Measurements from ENCODE around the gene CABLES1.

The CABLES1 gene

GRCh38 chr18:23171581-23172156 is 36.4 kb downstream of the CABLES1 start:
- DNase-seq: no peak

GRCh38 chr18:23172591-23173380 is 37.5 kb downstream of the CABLES1 start:
- DNase-seq: no peak

GRCh38 chr18:23173912-23174311 is 38.6 kb downstream of the CABLES1 start:
- DNase-seq: no peak

- DNase-seq: no peak
Measured at GRCh38 chr18:23176701-23177432, 41.6 kb downstream of the CABLES1 start.

- no peak for DNase-seq
Measured at GRCh38 chr18:23177433-23178072, 42.3 kb downstream of the CABLES1 start.

- DNase-seq: no peak
Measured at GRCh38 chr18:23178201-23178600, 42.9 kb downstream of the CABLES1 start.

- no peak for DNase-seq
Measured at GRCh38 chr18:23178661-23179081, 43.4 kb downstream of the CABLES1 start.

GRCh38 chr18:23179416-23179815 is 44.1 kb downstream of the CABLES1 start:
- DNase-seq: no peak

- no peak for DNase-seq
Measured at GRCh38 chr18:23181547-23181946, 46.3 kb downstream of the CABLES1 start.

GRCh38 chr18:23182606-23183005 is 47.3 kb downstream of the CABLES1 start:
- DNase-seq: no peak

- no peak for DNase-seq
Measured at GRCh38 chr18:23183411-23184150, 48.3 kb downstream of the CABLES1 start.

GRCh38 chr18:23186781-23187180 is 51.5 kb downstream of the CABLES1 start:
- DNase-seq: no peak

- DNase-seq: no peak
Measured at GRCh38 chr18:23188068-23188760, 52.9 kb downstream of the CABLES1 start.

- no peak for DNase-seq
Measured at GRCh38 chr18:23189099-23189498, 53.8 kb downstream of the CABLES1 start.

- DNase-seq: no peak
Measured at GRCh38 chr18:23189768-23190661, 54.7 kb downstream of the CABLES1 start.

GRCh38 chr18:23191232-23191631 is 55.9 kb downstream of the CABLES1 start:
- no peak for DNase-seq

GRCh38 chr18:23193742-23194141 is 58.5 kb downstream of the CABLES1 start:
- DNase-seq: no peak

GRCh38 chr18:23194155-23194996 is 59.1 kb downstream of the CABLES1 start:
- DNase-seq: no peak

- DNase-seq: no peak
Measured at GRCh38 chr18:23194997-23195957, 60.0 kb downstream of the CABLES1 start.
